Measurements from ENCODE around the gene LAMA5. TPM values are rescaled to one million over a fixed set of nuclear protein-coding genes. Genes with fewer than 3 reads are reported as not detected.

Gene LAMA5
- polyA plus RNA-seq, 1 of the 3 experiments (the other 2 are of a cell fraction), result 27.2 TPM

GRCh38 chr20:62325172-62325905 is 41.8 kb downstream of the LAMA5 start:
- no peak for DNase-seq
- CTCF ChIA-PET, result interaction anchor here (0.7 to 1.1 kb wide), 2 partner anchors 31 to 44 kb away, joined by 3 read pairs; no protein-coding TSS in a partner anchor
- Histone ChIP-seq H3K27me3 (ENCODE audit: insufficient read depth) (no peaks in the 10 kb centered on the region), H3K9me2 (no peaks in the 10 kb centered on the region), H3F3A (replicated peaks; ENCODE audit: insufficient read depth) (no peaks in the 10 kb centered on the region), H3K4me3 (ENCODE audit: low read depth in 2 of 2, low read length in 1 of 2) (no peak overlapping the region), H3K4me1 (ENCODE audit: control insufficient read depth in 1 of 2, insufficient read depth in 2 of 2, low read depth in 1 of 2, low read length in 1 of 2) (no peaks in the 10 kb centered on the region), H2AFZ (ENCODE audit: low read depth) (no peak overlapping the region), H3K36me3 (replicated peaks in 1 of 2; ENCODE audit: control insufficient read depth in 1 of 2, insufficient read depth in 2 of 2, low read length in 1 of 2) (peaks cover 0 to 74% of the 10 kb centered on the region in 2 experiments), H3K4me2 (no peak overlapping the region), H3K9me3 (no peaks in the 10 kb centered on the region), H3K27ac (ENCODE audit: low read depth in 2 of 2, low read length in 1 of 2) (no peak overlapping the region), H4K20me1 (ENCODE audit: insufficient read depth) (no peaks in the 10 kb centered on the region), H3K79me2 (ENCODE audit: insufficient read depth) (no peaks in the 10 kb centered on the region), H3K9ac (no peak overlapping the region)
- TF ChIP-seq FOXJ3 (CRISPR knock-in tag; IDR thresholded peaks at IDR 0.05), result no peak
- no peak for TF ChIP-seq NRF1 (IDR thresholded peaks at IDR 0.05; ENCODE audit: low read depth, low read length)
- TF ChIP-seq REST (IDR thresholded peaks at IDR 0.05; ENCODE audit: low read depth, low read length), result no peak
- TF ChIP-seq ZBTB33 (IDR thresholded peaks at IDR 0.05; ENCODE audit: borderline replicate concordance, low read depth), result no peak
- no peak for TF ChIP-seq USF2 (IDR thresholded peaks at IDR 0.05; ENCODE audit: borderline replicate concordance, low read depth, low read length)
- TF ChIP-seq CHD2 (IDR thresholded peaks at IDR 0.05; ENCODE audit: low read length, partially characterized antibody), result no peak
- POLR2A ChIA-PET, result interaction anchor here (0.6 kb wide), 1 partner anchor 14 kb away, joined by 3 read pairs; no protein-coding TSS in a partner anchor
- 95% methylated on average over 13 of the region's 14 CpGs for WGBS (ENCODE audit: low lambda C conversion rate)
